Fibroblast of the conjunctiva (primary cell): ENCODE data around the gene FAM193B.

Experiments used
- DNase-seq: peaks from one replicate; pipeline ENCODE4 v3.0.0-alpha.2; 2010; ENCODE audit warnings: low read depth

FAM193B gene

DNA sequence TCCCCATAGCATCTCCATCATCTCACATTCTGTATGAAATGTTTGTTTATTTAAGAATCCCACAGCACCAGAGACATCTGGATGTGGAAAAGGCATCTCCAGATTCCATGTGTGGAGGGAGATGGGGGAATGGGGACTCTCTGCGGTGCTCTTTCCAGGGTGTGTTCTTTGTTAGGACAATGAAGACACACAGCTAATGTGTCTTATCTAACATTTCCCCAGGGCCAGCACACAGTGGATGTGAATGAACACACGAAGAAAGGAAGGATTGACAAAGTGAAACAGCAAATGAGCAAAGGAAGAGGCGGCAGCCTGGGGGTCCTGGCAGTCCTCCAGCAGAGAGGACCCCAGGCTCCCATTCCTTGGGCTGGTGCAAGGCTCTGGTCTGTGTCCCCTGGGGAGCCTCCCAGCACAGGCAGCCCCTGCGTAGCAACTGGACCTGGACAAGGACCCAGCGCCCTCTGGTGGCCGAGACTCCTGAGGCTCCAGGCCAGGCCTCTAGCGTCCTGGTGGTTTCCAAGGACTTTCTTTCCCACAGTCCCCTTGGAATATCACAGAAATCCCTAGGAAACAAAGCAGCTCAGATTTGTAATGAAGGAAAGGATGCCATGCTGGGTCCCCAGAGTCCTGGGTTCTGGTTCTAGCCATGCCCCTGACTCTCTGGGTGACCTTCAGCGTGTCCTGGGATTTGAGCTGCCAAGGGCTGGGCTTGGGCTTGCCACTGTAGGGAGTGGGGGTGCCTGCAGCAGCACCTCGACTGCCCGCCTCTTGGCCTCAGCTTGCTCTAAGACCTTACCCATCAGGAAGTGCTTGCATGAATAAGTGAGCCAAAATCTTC lies 53.5 kb downstream of the FAM193B start:
- no peak for DNase-seq

DNA sequence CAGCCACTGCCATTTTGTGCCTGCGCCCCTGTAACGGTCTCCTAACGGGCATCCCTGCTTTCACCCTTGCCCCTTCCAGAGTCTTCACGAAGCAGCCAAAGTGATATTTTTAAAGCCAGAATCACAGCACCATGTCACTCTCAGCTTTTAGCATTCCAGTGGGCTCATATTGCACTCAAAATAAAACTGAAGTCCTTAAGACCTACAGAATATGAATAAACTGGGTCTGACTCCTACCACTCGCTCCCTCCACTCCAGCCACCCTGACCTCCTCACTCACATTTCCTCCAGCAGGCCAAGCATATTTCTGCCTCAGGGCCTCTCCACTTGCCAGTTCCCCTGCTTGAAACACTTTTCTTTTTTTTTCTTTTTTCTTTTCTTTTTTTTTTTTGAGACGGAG lies 54.5 kb downstream of the FAM193B start:
- no peak for DNase-seq

DNA sequence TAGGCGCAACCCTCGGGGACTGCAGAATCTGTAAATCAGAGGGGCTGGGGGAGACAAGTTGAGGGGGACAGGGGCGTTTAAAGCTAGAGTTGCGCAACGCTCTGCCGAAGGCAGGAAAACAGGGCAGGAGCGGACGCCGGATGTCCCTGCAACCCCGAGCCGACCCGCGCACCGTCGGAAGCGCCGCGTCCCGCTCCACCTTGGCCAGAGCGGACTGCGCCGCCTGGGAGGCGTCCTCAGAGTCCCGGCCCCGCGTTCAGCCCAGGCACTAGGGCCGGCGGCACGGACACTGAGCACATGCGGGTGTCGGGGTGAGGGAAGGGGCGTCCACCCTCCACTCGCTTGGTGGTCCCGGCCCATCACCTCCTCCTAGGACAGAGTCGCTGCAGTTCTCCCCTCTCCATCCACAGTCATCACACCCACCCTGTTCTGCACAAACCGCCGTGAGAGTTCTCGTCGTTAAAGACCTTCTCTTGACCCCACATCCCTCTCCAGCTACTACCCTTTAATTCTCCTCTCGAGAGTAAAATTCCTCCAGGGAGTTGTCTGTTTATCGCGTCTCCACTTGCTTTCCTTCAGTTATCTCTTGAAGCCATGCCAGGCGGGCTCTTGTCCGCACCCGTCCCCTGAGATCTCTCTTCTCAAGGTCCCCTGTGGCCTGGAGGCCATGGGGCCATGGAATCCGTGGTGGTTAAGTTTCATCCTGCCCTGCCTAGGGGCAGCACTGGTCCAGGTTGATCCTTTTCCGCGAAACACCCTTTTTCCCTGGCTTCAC lies 56.2 kb downstream of the FAM193B start:
- no peak for DNase-seq

DNA sequence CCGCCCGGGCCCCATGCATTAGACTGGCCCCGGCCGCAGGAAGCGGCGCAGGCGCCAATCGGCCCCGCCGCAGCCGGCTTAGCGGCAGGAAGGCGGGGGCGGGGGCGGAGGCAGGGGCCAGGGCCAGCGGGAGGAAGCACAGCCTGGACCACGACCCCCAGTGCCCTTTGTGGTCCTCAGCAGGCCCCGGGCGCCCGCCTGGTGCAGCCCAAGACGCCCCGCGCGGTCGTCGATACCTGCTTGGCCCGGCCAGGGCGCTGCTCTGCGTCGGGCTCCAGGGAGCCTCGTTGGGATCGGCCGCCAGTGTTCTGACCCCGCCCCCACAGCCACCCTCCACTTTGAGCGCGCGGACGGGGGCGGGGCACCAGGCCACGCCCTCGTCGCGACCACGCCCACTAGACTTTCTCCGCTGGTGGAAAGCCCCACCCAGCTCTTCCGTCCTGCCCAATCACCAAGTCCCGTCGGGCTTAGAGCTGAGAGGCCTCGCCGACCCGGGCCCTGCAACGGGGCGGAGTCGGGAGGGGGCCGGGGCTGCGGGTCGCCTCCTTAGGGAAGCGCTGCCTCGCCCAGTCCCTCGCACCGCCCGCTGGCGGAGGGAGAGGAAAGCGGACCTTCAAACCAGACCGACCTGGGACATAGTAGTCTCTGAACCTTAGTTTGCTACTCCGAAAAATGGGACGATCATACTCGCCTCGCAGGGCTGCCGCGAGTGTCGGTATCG lies 56.9 kb downstream of the FAM193B start, which contains the start of gene PDLIM7:
Gene PDLIM7, minus strand, starts transcription at position 313 of the 721 bp plus-strand sequence. CDS start 1,092 bp downstream, outside the sequence.
- DNase-seq = peak; percentile 97

DNA sequence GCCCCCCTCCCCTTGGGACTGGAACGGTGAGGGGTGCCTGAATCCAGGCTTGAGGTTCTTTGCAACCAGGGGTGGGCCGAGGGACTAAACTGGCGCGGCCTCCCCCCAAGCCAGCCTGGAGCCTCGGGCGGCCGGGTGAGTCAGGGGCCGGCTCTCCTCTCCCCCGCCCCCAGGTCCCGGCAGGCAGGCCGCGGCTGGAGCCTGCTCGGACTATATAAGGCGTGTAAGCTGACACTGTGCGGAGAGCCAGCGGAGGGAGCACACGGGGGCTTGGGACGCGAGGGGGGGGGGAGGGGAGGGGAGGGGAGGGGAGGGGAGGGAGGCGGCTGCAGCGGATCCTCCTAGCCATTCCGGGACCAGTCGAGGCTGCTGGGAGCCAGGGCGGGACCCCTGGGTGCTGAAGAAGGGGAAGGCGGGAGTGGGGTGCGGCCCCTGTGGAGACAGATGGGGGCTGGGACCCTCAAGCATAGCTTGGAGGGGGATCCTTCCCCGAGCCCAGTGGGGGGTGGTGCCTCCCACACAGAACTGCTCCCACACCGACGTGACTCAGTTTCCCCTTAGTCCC lies 57.6 kb downstream of the FAM193B start:
- DNase-seq = peak; percentile 91

DNA sequence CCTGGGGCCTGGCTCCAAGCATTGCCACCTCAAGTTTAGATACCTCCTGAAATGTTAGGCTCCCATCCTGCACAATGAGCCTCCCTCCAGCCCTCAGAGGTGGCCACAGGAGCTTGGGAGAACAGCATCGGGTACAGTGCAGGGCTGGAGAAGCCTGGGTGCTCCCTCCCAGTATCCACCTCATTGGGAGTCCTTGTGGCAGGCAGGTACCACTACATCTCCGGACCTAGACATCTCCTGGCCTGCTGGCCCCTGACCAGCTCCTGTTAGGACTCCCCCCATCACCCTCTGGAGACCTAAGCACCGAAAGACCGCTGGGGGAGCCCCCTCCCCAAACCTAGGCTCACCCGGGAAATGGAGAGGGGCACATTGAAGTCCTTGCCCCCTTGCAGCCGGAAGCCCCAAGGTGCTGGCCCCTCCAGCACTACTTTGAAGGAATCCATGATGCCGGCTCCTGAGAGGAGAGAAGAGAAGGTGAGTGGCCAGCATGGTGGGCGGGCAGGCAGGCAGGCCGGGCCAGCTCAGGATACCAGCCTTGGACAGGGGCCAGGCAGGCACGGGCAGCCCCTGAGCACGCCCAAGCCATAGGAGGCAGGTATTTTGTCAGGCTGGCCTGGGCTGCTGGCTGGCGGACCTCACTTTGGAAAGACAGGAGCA lies 58.2 kb downstream of the FAM193B start:
- no peak for DNase-seq

DNA sequence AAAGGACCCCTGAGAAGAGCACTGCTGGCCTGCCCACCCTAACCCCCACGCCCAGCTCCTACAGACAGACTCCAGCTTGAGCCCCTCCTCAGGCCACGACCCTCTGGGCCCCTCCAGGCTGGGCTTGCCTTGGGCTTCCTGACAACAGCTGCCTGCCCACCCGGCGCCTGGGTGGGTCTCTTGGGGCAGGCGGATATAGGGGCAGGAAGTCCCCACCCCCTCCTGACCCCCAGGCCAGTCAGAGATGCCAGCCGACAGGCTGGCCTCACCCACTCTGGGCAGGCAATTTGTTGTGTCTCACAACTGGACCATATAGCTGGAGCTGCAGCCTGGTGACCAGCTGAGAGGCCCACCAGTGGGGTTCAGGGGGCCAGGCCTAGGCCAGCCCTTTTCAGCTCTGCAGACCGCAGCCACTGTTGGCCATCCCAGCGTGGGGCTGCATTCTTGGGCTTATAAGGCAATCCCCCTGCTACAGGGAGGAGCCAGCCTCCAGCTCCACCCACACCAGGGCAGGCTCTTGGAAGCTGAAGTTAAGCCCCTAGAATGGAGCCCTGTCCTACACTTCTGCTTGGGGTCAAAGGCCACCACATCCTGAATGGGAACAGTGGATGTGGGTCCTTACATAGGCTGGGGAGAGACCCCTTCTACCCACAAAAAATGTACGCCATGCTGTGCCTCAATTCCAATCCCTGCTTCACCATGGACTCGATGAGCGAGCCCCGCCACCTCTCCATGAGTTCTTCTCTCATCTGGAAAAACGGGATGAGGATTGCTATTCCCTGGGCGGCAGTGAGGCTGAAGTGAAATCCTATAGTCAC lies 58.9 kb downstream of the FAM193B start:
- DNase-seq = peak; percentile 88

DNA sequence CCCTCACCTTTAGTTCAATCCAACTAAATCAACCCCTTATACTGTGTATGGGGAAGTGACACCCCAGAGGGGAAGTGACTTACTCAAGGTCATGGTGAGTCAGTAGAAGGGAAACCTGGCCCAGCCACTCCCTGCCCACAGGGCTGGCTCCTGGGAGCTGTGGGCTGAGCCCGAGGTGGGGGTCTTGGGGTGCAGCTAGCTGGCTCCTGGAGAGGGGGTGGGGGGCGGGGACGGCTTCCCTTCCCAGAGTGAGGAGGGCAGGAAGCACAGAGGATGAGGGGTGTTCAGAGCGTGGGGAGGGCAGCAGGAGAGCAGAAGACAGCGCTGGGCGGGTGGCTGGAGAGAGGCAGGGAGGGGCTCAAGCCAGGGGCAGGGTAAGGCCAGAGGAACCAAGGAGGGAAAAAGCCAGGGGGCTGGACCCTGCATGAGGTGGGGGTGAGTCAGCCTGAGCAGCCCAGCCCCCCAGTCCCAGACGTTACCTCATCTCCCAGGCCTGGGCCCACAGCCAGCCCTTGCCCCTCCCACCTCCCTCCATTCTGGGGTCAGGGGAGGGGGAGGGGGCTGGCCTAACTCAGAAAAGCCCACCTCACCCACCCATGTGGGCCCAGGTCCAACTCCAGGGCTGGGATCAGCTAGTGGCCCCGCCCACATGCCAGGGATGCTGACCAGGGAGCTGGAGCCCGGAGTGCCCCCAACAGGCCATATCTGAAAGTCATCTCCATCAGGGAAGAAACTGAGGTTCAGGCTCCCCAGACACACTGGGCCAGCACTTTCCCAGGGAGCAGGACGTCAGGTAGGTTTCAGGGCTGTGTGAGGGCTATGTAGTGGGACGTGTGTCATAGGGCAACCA lies 59.8 kb downstream of the FAM193B start:
- DNase-seq = peak; percentile 85

DNA sequence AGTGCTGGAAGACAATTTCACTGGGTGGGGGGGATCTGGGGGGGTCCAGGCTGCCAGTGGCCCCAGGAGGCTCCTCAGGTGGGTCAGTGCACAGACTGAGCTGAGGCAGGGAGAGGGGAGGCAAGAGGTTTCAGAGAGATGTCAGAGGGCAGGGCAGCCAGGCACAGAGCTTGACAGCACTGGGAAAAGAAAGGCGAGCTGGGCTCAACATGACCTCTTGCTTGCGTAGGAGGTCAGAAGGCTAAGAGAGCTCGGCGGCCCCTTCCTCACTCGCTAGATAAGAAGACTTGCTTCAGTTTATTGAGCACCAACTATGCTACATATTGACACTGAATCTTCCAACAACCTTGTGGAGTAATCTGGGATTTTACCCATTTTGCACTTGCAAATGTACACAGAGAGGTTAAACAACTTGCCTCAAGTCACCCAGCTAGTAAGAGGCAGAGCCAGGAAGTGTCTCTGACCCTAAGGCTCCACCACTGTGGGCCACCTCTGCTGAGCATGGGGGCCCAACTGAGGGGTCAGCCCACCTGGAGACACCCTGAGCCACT lies 60.5 kb downstream of the FAM193B start:
- DNase-seq = no peak

DNA sequence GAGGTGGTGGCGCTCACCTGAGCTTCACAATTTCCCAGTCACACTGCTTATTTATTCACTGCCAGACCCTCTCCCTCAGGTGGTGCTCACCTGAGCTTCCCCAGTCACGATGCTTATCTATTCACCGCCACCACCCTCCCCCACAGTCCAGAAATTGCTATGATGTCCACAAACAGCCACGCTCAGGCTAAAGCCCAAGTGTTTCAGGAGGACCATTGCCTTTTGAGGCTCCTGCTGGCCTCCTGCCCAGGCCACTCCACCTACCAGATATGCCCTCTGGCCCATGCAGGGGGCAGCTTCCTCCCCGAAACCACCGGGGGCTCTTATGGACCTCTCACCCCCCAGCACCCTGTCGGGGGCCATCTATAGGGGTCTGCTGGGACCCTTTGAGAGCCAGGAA lies 61.5 kb downstream of the FAM193B start:
- DNase-seq = no peak

DNA sequence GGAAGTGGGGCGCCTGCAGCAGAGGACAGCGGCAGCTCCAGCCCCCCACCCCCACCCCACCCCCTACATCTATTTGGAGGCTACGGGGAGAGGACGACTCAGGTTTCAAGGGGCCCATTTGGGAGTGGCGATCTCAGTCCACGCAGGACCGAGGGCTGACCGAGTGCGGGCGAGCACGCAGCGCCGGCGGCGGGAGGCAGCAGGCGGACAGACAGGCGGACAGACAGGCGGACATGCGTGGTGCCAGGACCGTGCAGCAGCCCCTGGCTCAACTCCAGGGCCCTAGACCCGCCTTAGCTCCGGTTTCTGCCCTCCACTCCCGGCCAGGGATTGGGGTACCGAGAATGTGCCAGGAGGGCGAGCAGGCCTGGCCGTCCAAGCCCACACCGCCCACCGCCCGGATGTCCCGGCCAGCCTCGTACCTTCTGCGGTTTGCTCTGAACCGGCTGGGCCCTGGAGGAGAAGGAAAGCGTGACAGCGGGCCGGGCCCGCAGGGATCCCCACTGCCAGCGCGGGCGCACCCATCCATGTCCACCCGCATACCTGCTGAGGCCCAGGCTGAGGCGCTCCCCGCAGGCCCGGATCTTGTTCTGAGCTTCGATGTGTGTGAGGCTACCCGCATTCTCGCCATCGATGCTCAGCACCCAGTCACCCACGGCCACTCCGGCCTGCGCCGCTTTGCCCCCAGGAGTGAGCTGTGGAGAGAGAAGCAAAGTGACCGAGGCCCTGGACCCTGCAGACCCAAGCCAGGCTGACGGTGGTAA lies 62.2 kb downstream of the FAM193B start:
- no peak for DNase-seq

DNA sequence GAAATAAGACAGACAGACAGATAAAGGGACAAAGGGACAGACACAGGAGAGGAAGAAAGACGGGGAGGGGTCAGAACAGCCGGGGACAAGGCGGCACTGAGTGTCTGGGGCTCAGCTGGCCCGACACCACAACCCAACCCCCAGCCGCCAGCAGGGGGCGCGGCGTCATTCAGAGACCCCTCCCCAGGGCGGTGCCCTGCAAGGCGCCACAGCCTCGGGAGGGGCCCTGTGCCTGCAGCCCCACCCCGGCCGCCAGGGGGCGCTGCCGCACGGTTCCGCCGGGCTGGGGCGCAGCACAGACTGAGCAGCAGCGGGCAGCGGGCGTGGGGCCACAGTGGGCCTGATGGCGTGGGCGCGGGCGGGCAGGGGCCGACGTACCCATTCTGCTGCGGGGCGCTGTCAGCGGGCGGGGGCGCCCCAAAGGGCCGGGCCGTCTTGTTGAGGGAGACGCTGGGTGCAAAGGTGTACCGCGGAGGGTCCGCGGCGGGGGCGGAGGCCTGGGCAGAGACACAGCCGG lies 62.9 kb downstream of the FAM193B start:
- DNase-seq = no peak

DNA sequence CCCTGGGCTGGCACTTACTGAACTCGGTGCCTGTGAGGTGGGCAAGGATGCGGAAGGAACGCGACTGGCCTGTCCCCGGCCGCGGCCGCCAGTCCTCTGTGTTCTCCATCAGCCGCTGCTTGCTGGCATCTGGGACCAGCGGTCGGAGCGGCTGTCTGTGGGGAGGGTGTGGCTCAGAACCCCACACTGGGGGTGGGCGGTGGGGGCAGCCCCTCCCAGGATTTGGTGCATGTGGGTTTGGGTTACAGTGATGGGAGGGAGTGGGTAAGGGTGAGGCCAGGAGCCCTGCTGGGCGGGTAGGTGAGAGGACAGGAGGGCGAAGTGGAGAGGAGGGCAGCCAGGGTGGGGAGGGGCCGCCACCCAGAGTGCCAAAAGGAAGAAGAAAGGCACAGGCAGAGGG lies 63.4 kb downstream of the FAM193B start:
- DNase-seq = no peak

DNA sequence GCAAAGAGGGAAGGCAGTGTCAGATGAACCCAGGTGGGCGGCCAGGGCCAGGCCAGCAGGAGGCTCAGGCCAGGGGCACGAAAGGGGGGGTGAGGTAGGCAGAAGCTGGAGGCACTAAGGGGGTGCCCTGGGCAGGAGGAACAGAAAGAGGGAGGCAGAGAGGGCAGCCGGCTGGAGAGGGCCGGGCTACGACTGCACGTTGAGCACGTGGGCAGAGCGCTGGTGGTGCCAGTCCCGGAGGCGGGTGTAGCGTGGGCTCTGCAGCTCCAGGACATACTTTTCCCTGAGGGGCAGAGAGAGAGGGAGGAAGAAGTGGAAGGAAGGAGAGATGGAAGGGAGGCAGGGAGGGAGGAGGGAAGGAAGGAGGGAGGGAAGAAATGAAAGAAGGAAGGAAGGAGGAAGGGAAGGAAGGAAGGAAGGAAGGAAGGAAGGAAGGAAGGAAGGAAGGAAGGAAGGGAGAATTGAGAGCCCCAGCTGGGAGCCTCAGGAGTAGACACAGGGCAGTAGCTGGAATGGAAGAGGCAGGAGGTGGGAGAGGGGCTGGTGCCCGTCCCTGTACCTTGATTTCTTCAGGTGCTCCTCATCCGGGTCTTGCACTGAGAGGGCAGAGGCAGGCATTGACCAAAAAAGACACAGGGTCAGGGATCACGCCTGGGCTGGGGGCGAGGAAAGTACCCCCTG lies 63.9 kb downstream of the FAM193B start:
- DNase-seq = no peak

DNA sequence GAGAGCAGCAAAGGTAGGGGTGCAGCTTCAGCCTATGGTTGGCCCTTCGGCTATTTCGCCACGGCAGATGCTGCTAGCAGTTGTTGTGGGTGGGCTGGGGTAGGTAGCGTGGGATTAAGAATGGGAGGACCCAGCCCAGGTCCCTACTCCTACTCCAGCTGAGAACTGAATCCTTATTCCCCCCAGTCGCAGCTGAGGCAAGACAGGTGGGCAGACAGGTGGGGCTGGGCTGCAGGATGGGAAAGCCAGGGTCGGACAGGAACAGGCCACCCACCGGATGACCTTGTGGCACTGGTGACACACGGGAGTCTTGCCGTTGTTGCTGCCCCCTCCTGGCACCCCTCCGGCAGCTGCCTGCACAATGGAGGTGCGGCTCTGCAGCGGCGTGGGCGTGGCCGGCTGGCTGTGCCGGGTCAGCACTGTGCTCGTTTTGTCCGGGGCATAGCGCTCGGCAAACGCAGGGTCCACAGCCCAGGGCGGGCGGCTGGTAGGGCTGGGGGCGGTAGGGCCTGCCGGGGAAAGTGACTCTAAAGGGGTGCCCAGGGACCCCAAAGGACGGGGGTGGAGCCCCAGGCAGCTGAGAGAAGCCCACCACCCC lies 65.1 kb downstream of the FAM193B start:
- no peak for DNase-seq

DNA sequence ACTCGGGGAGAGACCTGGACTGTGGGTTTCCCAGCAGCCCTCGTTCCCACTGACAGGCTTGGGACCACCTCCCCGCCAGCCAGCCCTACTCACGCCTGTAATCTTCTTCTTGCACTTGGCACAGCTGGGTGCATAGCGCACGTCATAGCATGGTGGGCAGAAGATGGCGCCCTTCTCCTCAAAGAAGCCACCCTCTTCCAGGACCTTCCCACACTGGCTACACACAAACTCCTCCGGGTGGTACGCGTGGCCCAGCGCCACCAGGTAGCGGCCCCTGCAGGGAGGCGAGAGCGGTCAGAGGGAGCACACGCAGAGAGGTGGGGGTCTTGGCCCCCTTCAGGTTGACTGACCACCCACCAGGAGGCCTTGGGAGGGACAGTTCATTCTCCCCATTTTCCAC lies 66.4 kb downstream of the FAM193B start:
- DNase-seq = no peak

DNA sequence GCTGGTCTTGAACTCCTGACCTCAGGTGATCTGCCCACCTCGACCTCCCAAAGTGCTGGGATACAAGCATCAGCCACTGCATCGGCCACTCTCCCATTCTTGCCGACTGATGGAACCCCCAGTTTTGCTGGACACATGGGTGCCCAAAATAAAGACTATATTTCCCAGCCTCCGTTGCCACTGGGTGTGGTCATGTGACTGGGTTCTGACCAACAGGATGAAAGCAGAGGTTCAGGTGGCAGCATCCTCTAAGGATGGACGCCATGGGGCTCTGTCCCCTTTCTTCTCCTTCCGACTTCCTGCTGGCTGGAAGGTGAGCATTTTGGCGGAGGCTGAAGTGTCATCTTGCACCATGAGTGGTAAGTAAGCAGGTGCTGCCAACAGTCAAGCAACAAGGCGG lies 67.2 kb downstream of the FAM193B start:
- no peak for DNase-seq

DNA sequence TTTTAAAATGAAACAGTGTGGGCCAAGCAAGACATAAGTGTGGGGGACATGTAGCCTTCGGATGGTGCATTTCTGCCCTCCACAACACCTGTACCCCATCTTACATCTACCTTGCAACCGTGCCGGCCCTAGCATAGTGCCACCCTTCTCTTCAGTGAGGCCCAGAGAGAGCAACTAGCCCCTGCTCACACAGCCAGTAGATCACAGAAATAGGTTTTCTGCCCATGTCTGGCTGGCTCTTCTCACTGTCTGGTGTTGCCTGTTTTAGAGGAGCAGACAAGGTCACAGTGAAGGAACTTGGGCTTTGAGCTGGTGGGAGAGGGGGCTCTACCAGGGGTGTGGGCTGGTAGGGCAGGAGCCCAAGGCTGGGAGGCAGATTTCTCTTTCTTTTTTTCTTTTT lies 68.1 kb downstream of the FAM193B start:
- no peak for DNase-seq
